Measurements from ENCODE around the gene PFN2.

- TF ChIP-seq POLR2AphosphoS5 (IDR thresholded peaks at IDR 0.05) (no peak), CTCF (IDR thresholded peaks at IDR 0.05 in 8 of 11, conservative IDR thresholded peaks at IDR 0.05 in 3 of 11) (no peak)
Measured at GRCh38 chr3:149958171-149958796, 12.4 kb downstream of the PFN2 start.
